IPS DF 19.7 (cell line): ENCODE results near the gene HACD4.
"Not testable (repeated sequence)": the region's sequence is repeated elsewhere in the genome, so short reads cannot be mapped to it uniquely, and the experiment has no call there.

Experiments used
- DNase-seq: peaks from one replicate; pipeline ENCODE4 v3.0.0-alpha.2; 2013; ENCODE audit warnings: low read depth, low spot score

HACD4 gene

GRCh38 chr9:21016701-21017491, 14.5 kb downstream of the HACD4 start:
- DNase-seq: no peak

- no peak for DNase-seq
Measured at GRCh38 chr9:21015995-21016394, 15.4 kb downstream of the HACD4 start.

- DNase-seq: no peak
Measured at GRCh38 chr9:21015129-21015815, 16.2 kb downstream of the HACD4 start.

GRCh38 chr9:21002040-21002439, 29.4 kb downstream of the HACD4 start:
- no peak for DNase-seq

GRCh38 chr9:21001581-21001980, 29.9 kb downstream of the HACD4 start:
- DNase-seq: no peak

- no peak for DNase-seq
Measured at GRCh38 chr9:20997503-20998076, 33.9 kb downstream of the HACD4 start.

GRCh38 chr9:20996809-20997208, 34.6 kb downstream of the HACD4 start:
- no peak for DNase-seq

GRCh38 chr9:20995616-20996015, 35.8 kb downstream of the HACD4 start:
- DNase-seq: no peak

- DNase-seq: no peak
Measured at GRCh38 chr9:20994486-20994885, 37.0 kb downstream of the HACD4 start.

GRCh38 chr9:20990867-20991266, 40.6 kb downstream of the HACD4 start:
- DNase-seq: no peak

- DNase-seq: no peak
Measured at GRCh38 chr9:20989923-20990341, 41.5 kb downstream of the HACD4 start.

- no peak for DNase-seq
Measured at GRCh38 chr9:20988671-20989315, 42.6 kb downstream of the HACD4 start.

GRCh38 chr9:20988061-20988460, 43.4 kb downstream of the HACD4 start:
- no peak for DNase-seq

GRCh38 chr9:20987521-20987920, 43.9 kb downstream of the HACD4 start:
- no peak for DNase-seq

- no peak for DNase-seq
Measured at GRCh38 chr9:20985851-20986600, 45.4 kb downstream of the HACD4 start.

- DNase-seq: no peak
Measured at GRCh38 chr9:20984506-20984905, 46.9 kb downstream of the HACD4 start.

- DNase-seq: no peak
Measured at GRCh38 chr9:20981486-20981885, 50.0 kb downstream of the HACD4 start.

GRCh38 chr9:20980832-20981455, 50.5 kb downstream of the HACD4 start:
- no peak for DNase-seq

GRCh38 chr9:20978249-20978648, 53.2 kb downstream of the HACD4 start:
- DNase-seq: no peak

GRCh38 chr9:20974191-20974938, 57.1 kb downstream of the HACD4 start:
- not testable (repeated sequence) for DNase-seq
